ENCODE data around the gene QSER1. TPM values are rescaled to one million over a fixed set of nuclear protein-coding genes. Genes with fewer than 3 reads are reported as not detected.
A peak's percentile ranks its signal among the peaks of the same experiment; 100 is the strongest.

Gene QSER1
- total and polyA plus RNA-seq, 10 of the 15 experiments (the other 5 are each of a cell fraction or from before 2014, with no cell fraction given) = 2.1 to 15.0 (median 9.4) TPM

- Histone ChIP-seq H3K4me2 (ENCODE audit: control insufficient read depth, insufficient read depth) (peak overlapping the region; percentile 1; the same call in 1 of the 2 replicates), H3K9me3 (replicated peaks; ENCODE audit: control insufficient read depth, insufficient read depth, low read length) (no peaks in the 10 kb centered on the region; the same call in 2 of the 3 replicates), H3K27me3 (replicated peaks in 1 of 2; ENCODE audit: control insufficient read depth in 2 of 2, insufficient read depth in 2 of 2, low read length in 1 of 2) (no peaks in the 10 kb centered on the region), H3K27ac (ENCODE audit: control insufficient read depth, insufficient read depth) (no peak overlapping the region), H3K9ac (ENCODE audit: control insufficient read depth, insufficient read depth, low read length) (no peak overlapping the region), H3K4me3 (0 out of 2 replicates have a peak overlapping the region, but pooled peaks have one; percentile 20), H3K4me1 (ENCODE audit: control insufficient read depth, insufficient read depth, low read length) (peaks cover 6% of the 10 kb centered on the region), H4K20me1 (ENCODE audit: control insufficient read depth, insufficient read depth) (no peaks in the 10 kb centered on the region), H3K79me2 (ENCODE audit: control insufficient read depth, insufficient read depth, low read length) (peaks cover 22% of the 10 kb centered on the region), H3K36me3 (ENCODE audit: control insufficient read depth in 2 of 2, insufficient read depth in 2 of 2, low read length in 1 of 2) (no peaks in the 10 kb centered on the region; a peak in 1 of 4 replicates), H2AFZ (ENCODE audit: control insufficient read depth, low read depth, low read length) (no peak overlapping the region)
- ATAC-seq (peak; percentile 77), DNase-seq (ENCODE audit: low read depth, low spot score) (peak; percentile 12), FAIRE-seq (peak; percentile 88)
- no TSS peak for BruUV-seq (replicated peaks)
- in situ Hi-C loops (cut with MboI) = no loop called here
- SMC1A ChIA-PET (ENCODE audit: uncharacterized antibody, unreplicated experiment) = interaction anchor here (1.3 to 1.5 kb wide), 2 partner anchors 45 to 123 kb away, joined by 3 to 6 read pairs; no protein-coding TSS in a partner anchor
- intact Hi-C loops (cut with micrococcal nuclease; ENCODE audit: unreplicated experiment) = no loop called here
- POLR2A ChIA-PET = interaction anchor here (1.6 kb wide), 1 partner anchor 9 kb away, joined by 3 read pairs; no protein-coding TSS in a partner anchor
- 25% methylated on average over 1 of the region's 1 CpG for WGBS (ENCODE audit: insufficient coverage, insufficient replicate concordance, low lambda C conversion rate, missing lambda C conversion rate)
- RAD21 ChIA-PET (ENCODE audit: unreplicated experiment) = no interaction called here
- CTCF ChIA-PET = interaction anchor here (1.0 to 1.3 kb wide), 3 partner anchors 16 to 125 kb away, joined by 3 read pairs; partner anchors contain the start of gene QSER1
- TF ChIP-seq ZBTB4 (CRISPR knock-in tag; IDR thresholded peaks at IDR 0.05) (no peak), SIX5 (IDR thresholded peaks at IDR 0.05; ENCODE audit: low read depth, low read length, severe bottlenecking) (peak; percentile 6), HDGF (IDR thresholded peaks at IDR 0.05) (0 out of 2 replicates have a peak, but pooled peaks have one; percentile 24), TAF1 (IDR thresholded peaks at IDR 0.05; ENCODE audit: borderline replicate concordance, low read depth, low read length) (no peak), PKNOX1 (IDR thresholded peaks at IDR 0.05) (peak; percentile 75), USF2 (IDR thresholded peaks at IDR 0.05; ENCODE audit: borderline replicate concordance, low read depth, low read length) (no peak), ATF7 (IDR thresholded peaks at IDR 0.05; ENCODE audit: low read depth) (peak; percentile 53), STAT3 (IDR thresholded peaks at IDR 0.05; ENCODE audit: low read depth, low read length) (no peak), RCOR1 (conservative IDR thresholded peaks at IDR 0.05; ENCODE audit: low read depth, low read length) (no peak), ZSCAN29 (IDR thresholded peaks at IDR 0.05) (no peak), SPI1 (IDR thresholded peaks at IDR 0.05; ENCODE audit: borderline replicate concordance, insufficient read depth, low read depth, low read length) (no peak)
Measured at GRCh38 chr11:32940865-32941264, 48.3 kb downstream of the QSER1 start.

Measured in GM12878 (cell line).